Coronary artery (tissue), 2 donors: ENCODE results near the gene TP53INP2.

Experiments used
- DNase-seq: peaks from one replicate; pipeline ENCODE4 v3.0.0-alpha.2; 2017; ENCODE audit warnings: low spot score
- H3K27ac ChIP-seq, 2 donors: fragments of 200-600 bp; sonication (generic); one replicate each; pipeline ENCODE4 v1.5.1; 2016 to 2019
- H3K4me3 ChIP-seq: fragments of 200-600 bp; sonication (generic); 2 replicates; pipeline ENCODE4 v1.5.1; 2016; ENCODE audit warnings: mild to moderate bottlenecking, moderate library complexity
- TF ChIP-seq, protein P1 (sequence below): fragments of 200-600 bp; sonication (generic); IDR thresholded peaks from one replicate; pipeline ENCODE4 v1.5.1; 2019; ENCODE audit warnings: antibody characterized with exemption

The TP53INP2 gene

DNA sequence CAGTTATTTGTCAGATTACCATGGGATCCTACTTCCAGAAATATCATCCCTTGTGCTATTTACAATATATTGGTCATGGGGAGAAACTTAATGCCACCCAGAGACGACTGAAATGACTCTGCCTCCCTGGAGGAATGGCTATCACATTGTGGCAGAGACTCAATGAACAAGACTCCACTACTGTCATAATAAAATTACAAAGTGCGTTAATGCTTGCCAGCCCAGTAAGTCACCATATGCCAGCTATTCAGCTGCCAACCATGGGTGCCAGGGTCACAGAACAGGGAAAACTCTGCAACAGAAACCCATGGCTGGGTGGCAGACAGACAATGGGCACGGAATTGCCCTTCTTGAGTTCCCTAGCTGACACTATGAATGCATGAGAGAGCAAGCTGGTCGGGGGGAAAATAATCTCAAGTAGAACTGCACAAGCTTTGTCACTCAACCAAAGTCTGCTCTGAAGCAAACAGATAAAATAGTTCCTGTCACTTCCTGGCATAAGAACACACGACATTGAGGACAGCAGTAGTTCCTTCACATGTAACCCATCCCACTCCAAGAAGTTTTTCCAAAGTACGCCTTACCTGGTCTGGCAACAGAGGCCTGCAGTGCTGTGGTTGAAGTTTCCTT is 32.1 kb downstream of the TP53INP2 start:
- DNase-seq, result no peak
- no peak overlapping the region for H3K27ac ChIP-seq

DNA sequence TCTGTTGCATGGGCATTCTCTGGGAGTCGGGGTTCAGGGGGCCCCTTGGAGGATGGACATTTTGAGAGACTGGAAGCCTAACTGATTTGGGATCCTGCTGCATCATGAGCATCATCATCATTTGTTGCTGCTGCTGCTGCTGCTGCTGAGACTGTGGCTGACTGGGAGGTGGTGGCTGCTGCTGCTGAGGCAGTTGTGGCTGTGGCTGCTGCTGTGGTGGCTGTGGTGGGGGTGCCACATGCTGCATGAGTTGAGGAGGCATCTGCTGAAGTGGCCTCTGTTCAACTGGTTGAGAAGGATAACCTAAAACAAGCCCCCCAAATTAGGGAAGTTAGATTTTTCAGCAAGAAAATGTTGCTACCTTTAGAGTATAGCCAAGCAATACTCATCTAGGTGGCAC is 38.9 kb downstream of the TP53INP2 start:
- Histone ChIP-seq H3K27ac (no peak overlapping the region), H3K4me3 (no peak overlapping the region)
- TF ChIP-seq, protein P1, sequence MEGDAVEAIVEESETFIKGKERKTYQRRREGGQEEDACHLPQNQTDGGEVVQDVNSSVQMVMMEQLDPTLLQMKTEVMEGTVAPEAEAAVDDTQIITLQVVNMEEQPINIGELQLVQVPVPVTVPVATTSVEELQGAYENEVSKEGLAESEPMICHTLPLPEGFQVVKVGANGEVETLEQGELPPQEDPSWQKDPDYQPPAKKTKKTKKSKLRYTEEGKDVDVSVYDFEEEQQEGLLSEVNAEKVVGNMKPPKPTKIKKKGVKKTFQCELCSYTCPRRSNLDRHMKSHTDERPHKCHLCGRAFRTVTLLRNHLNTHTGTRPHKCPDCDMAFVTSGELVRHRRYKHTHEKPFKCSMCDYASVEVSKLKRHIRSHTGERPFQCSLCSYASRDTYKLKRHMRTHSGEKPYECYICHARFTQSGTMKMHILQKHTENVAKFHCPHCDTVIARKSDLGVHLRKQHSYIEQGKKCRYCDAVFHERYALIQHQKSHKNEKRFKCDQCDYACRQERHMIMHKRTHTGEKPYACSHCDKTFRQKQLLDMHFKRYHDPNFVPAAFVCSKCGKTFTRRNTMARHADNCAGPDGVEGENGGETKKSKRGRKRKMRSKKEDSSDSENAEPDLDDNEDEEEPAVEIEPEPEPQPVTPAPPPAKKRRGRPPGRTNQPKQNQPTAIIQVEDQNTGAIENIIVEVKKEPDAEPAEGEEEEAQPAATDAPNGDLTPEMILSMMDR, result no peak
- no peak for DNase-seq

More for the DNA sequence above, 32.1 kb downstream of the TP53INP2 start:
- H3K4me3 ChIP-seq, result no peak overlapping the region
- TF ChIP-seq, protein P1, result no peak

DNA sequence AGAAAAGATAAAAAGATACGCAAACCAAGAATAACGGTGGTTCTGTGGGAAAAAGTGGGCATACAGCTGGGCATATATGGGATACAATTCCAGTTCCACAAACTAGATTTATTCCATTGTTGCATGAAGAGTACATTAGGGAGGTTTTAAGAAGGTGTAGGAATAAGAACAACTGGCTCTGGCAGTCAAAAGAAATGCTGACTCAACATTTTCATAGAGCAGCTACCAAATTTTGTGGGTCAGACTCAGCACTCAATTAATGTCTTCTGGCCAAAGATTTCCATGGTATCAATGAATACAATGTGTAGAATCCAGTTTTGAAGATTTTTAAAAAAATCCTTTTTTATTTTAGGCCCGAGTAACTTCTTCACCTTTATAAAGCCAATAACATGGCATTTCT is 40.2 kb downstream of the TP53INP2 start:
- DNase-seq, result no peak
- H3K27ac ChIP-seq, result no peak overlapping the region
- no peak overlapping the region for H3K4me3 ChIP-seq
- TF ChIP-seq, protein P1, result no peak

DNA sequence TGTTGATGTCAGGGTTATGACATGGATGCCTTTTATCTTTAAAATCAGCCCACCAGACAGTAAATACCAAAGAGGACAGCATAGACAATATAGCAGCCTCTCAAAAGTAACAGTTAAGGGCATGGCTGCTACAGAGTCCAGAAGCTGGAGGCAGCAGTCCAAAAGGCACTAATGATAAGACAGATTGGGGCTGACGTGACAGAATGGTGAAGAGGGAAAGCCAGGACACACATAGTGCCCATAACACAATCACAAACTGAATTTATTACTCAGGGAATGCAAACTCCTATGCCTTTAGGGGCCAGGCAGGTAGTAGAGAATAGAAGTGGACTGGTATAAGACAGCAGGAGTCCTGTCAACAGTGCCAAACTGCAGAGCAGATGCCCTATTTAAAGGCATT is 40.7 kb downstream of the TP53INP2 start:
- Histone ChIP-seq H3K27ac (no peak overlapping the region), H3K4me3 (no peak overlapping the region)
- DNase-seq, result no peak
- TF ChIP-seq, protein P1, result no peak

DNA sequence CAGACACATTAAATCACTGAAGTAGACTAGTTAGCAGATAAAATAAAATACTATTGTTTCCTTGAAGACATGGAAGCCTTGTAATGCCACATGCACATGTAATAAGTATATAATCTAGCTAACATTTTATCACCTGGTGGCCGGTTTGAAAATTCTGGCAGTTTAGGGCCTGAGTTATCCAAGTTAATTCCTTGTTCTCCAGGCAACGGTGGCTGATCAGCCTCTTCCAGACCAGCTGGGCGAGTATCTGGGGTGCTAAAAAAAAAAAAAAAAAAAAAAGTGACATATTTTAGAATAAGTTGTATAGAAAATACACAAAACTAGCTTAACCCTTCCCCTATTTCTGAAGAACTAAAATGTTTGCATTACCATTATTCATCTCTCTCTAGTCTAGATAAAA is 42.5 kb downstream of the TP53INP2 start:
- no peak for DNase-seq
- TF ChIP-seq, protein P1, result no peak
- Histone ChIP-seq H3K27ac (no peak overlapping the region), H3K4me3 (no peak overlapping the region)

DNA sequence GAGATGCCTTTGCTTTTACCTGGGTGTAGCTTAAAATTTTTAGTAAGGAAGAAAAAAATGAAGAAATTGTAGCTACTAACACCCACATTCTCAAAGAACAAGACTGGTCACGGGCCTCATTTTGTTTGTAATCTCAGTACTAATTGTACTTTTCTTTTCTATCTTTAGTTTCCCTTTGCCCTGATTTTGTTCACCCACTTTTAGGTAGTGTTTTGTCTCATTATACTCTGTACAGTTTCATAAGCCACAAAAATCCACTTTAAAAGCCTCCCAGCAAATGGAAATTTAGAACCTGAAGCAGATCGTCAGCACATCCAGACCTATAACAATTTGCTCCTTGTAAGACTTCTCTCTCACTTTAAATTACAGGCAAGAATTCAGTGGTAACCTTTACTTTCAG is 43.3 kb downstream of the TP53INP2 start:
- Histone ChIP-seq H3K4me3 (no peak overlapping the region), H3K27ac (no peak overlapping the region)
- TF ChIP-seq, protein P1, result no peak
- no peak for DNase-seq

DNA sequence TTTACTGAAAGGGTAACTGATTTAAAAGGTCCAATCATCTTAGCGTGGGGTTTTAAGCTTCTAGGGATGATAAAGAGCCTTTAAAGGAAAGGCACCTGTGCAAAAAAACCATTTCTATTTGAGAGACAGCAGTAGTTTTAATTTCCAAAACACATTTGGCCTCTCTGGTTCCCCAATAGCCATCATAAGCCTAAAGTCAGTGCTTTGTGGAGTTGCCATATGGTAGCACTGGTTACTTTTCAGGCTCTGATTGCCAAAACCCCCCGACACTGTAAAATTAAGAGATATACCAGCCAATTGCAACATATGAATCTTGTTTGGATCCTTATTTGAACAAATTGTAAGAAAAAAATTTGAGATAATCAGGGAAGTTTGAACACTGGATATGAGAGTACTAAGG is 44.6 kb downstream of the TP53INP2 start:
- Histone ChIP-seq H3K27ac (no peak overlapping the region), H3K4me3 (no peak overlapping the region)
- TF ChIP-seq, protein P1, result no peak
- DNase-seq, result no peak
